Smooth muscle cell (in vitro differentiated cells): ENCODE measurements around the gene HIVEP3. TPM values are rescaled to one million over a fixed set of nuclear protein-coding genes. Genes with fewer than 3 reads are reported as not detected.
A peak's percentile ranks its signal among the peaks of the same experiment; 100 is the strongest.

Source experiments
- DNase-seq: peaks from one replicate; lab custom pipeline; 2025; ENCODE audit not compliant: unreplicated experiment; lab: John Stamatoyannopoulos, UW
- H2AFZ ChIP-seq: fragments of 200-600 bp; sonication (generic); 2 replicates; pipeline ENCODE4 v1.6.0; 2016; ENCODE audit warnings: antibody characterized with exemption, low read depth, mild to moderate bottlenecking
- H3F3A ChIP-seq: fragments of 200-600 bp; sonication (generic); 2 replicates; pipeline ENCODE4 v1.6.0; 2017; ENCODE audit warnings: antibody characterized with exemption, low read depth
- H3K27ac ChIP-seq: fragments of 200-600 bp; sonication (generic); 2 replicates; pipeline ENCODE4 v1.5.1; 2016; ENCODE audit warnings: low read depth, mild to moderate bottlenecking
- H3K27me3 ChIP-seq: fragments of 200-600 bp; sonication (generic); 2 replicates; pipeline ENCODE4 v1.6.1; 2016; ENCODE audit warnings: low read depth, mild to moderate bottlenecking
- H3K36me3 ChIP-seq: fragments of 200-600 bp; sonication (generic); 2 replicates; pipeline ENCODE4 v1.5.1; 2016; ENCODE audit warnings: low read depth
- H3K4me1 ChIP-seq: fragments of 200-600 bp; sonication (generic); 2 replicates; pipeline ENCODE4 v1.5.1; 2016; ENCODE audit warnings: low read depth
- H3K4me2 ChIP-seq: fragments of 200-600 bp; sonication (generic); 2 replicates; pipeline ENCODE4 v1.6.0; 2016; ENCODE audit warnings: mild to moderate bottlenecking
- H3K4me3 ChIP-seq: fragments of 200-600 bp; sonication (generic); 2 replicates; pipeline ENCODE4 v1.5.1; 2016; ENCODE audit warnings: mild to moderate bottlenecking
- H3K79me2 ChIP-seq: fragments of 200-600 bp; sonication (generic); 2 replicates; pipeline ENCODE4 v1.6.0; 2016; ENCODE audit warnings: low read depth, mild to moderate bottlenecking
- H3K9ac ChIP-seq: fragments of 200-600 bp; sonication (generic); 2 replicates; pipeline ENCODE4 v1.6.0; 2016; ENCODE audit warnings: low read depth
- H3K9me3 ChIP-seq: fragments of 200-600 bp; sonication (generic); replicated peaks from 2 replicates; pipeline ENCODE4 v1.5.1; 2016; ENCODE audit warnings: low read depth
- H4K20me1 ChIP-seq: fragments of 200-600 bp; sonication (generic); 2 replicates; pipeline ENCODE4 v1.6.0; 2016; ENCODE audit warnings: low read depth
- WGBS: methylation state at CpG from one replicate; pipeline ENCODE4 v1.1.7; 2016; ENCODE audit warnings: low lambda C conversion rate; 5-methylcytosine and 5-hydroxymethylcytosine counted together
- polyA plus RNA-seq: library from polyadenylated mRNA; unstranded; fragments of >200 nt; fragmentation: Nextera tagmentation; extraction: Ambion mirVana; gene quantifications from 2 replicates; pipeline ENCODE4 v1.2.1, GENCODE V29; 2016
- total RNA-seq: library from RNA; depleted of rRNA; stranded (reverse); fragments of >200 nt; gene quantifications from 2 replicates; pipeline ENCODE4 v1.2.3, GENCODE V29; 2014
- TF ChIP-seq, protein P1 (sequence below): fragments of 200-600 bp; sonication (generic); IDR thresholded peaks from 2 replicates; pipeline ENCODE4 v1.5.1; 2017; ENCODE audit warnings: borderline replicate concordance, mild to moderate bottlenecking, antibody characterized with exemption; ENCODE audit not compliant: insufficient read depth, poor library complexity, severe bottlenecking

Gene HIVEP3
- total and polyA plus RNA-seq, 2 experiments from 2014 or later = 2.1 to 6.4 TPM

DNA sequence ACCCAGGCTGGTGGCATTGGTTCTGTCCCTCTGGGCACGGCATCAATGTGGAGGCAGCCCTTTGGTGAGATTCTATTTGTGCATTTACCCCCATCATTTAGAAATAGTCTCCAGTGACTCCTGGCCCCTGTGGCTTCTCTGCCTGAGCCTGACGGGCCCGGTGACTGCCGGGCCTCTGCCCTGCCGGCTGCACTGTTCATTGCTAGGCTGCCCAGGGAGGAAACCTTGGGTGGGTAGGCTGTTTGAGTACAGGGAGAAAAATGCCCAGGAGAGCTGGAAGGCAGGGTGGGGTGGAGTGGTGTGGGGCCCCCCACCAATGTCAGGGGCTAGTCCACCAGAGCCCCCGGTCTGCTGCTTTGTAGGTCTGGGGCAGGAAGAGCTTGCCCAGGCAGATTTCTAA, 410.9 kb downstream of the HIVEP3 start:
- TF ChIP-seq, protein P1, sequence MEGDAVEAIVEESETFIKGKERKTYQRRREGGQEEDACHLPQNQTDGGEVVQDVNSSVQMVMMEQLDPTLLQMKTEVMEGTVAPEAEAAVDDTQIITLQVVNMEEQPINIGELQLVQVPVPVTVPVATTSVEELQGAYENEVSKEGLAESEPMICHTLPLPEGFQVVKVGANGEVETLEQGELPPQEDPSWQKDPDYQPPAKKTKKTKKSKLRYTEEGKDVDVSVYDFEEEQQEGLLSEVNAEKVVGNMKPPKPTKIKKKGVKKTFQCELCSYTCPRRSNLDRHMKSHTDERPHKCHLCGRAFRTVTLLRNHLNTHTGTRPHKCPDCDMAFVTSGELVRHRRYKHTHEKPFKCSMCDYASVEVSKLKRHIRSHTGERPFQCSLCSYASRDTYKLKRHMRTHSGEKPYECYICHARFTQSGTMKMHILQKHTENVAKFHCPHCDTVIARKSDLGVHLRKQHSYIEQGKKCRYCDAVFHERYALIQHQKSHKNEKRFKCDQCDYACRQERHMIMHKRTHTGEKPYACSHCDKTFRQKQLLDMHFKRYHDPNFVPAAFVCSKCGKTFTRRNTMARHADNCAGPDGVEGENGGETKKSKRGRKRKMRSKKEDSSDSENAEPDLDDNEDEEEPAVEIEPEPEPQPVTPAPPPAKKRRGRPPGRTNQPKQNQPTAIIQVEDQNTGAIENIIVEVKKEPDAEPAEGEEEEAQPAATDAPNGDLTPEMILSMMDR = no peak
- Histone ChIP-seq H3K36me3 (no peaks in the 10 kb centered on the region), H3K9me3 (no peaks in the 10 kb centered on the region), H3K79me2 (no peaks in the 10 kb centered on the region), H3F3A (peaks cover 10% of the 10 kb centered on the region), H4K20me1 (no peaks in the 10 kb centered on the region), H2AFZ (no peak overlapping the region), H3K4me3 (no peak overlapping the region), H3K27ac (no peak overlapping the region), H3K27me3 (no peaks in the 10 kb centered on the region), H3K9ac (no peak overlapping the region), H3K4me1 (no peaks in the 10 kb centered on the region), H3K4me2 (no peak overlapping the region)
- no peak for DNase-seq
- WGBS = 97% methylated on average over 6 of the region's 6 CpGs

DNA sequence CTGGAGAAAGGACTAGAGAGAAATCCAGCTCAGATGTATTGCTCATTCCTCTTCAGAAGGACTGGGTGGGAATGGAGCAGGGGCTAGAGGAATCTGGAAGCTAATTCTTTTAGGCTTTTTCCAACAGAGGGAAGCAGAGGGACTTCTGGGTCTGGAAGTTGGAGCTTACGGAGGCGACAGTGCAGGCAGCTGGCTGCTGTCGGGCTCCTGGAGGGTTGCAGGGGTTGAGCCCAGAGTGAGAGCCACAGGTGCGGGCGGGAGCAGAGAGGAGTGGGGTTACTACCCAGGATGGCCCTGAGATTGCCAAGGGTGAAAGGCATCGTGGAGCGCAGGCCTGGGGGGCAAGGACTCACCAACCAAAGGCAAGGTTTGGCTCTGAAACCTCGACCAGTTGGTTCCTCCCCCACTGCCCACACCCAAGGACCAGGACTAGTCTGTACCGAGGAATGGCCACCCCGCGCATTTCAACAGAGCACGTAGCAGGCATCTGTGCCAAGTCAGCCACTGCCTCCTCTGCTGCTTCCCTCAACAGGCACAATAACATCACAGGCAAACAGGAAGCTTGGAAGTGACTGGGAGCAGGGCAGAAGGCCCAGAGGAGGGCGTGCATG, 411.5 kb downstream of the HIVEP3 start:
- Histone ChIP-seq H3K36me3 (no peaks in the 10 kb centered on the region), H2AFZ (no peak overlapping the region), H3K9ac (no peak overlapping the region), H3K27ac (no peak overlapping the region), H3F3A (peaks cover 10% of the 10 kb centered on the region), H3K27me3 (no peaks in the 10 kb centered on the region), H4K20me1 (no peaks in the 10 kb centered on the region), H3K4me1 (no peaks in the 10 kb centered on the region), H3K4me2 (no peak overlapping the region), H3K79me2 (no peaks in the 10 kb centered on the region), H3K9me3 (no peaks in the 10 kb centered on the region), H3K4me3 (no peak overlapping the region)
- TF ChIP-seq, protein P1 = no peak
- no peak for DNase-seq
- WGBS = 92% methylated on average over 13 of the region's 13 CpGs

DNA sequence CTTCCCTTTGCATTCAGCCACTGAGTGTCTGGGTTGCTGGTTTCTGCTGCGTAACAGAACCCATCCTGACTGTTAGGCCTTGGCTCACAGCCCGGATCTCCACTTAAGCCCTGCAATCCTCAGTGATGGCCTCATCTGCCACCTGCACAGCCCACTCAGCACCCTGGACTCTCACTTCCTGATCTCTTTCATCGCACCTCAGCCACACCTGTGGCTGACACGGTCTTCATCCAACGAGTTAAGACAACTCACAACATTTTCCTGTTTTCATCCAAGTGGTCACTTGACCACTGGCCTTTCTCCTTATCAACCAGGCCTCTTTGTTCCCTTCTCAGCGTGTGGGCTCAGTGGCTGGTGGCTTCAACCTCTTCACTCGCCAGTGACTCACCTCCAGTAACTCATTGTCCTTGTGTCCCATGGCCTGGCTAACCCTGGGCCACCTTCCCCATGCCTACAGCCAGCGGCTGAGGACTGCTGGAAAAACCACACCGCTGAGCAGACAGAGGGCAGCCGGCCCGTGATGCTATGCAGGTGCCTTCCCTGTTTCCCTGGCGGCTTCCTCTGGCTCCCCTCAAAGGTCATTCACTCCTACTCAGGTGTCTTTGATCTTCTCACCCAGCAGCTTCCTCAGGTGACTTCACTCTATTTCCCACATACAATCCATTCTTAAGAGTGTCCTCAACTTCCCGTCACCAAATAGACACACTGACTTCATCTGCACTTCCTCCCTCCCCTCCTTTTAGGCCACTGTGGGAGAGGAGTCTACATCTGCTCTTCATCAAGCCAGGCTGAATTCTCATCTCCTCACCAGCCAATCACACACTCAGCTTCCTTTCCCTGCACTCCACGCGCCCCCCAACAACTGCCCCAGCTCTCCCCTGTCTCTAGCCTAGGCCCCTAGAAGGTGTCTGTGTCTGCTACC, 414.3 kb downstream of the HIVEP3 start:
- Histone ChIP-seq H3K9ac (no peak overlapping the region), H3K36me3 (no peaks in the 10 kb centered on the region), H3K4me2 (no peak overlapping the region), H3K27ac (peak overlapping the region; percentile 58), H3K4me3 (no peak overlapping the region), H3K27me3 (no peaks in the 10 kb centered on the region), H2AFZ (no peak overlapping the region), H3K4me1 (no peaks in the 10 kb centered on the region), H3F3A (peaks cover 10% of the 10 kb centered on the region), H3K9me3 (no peaks in the 10 kb centered on the region), H3K79me2 (no peaks in the 10 kb centered on the region), H4K20me1 (no peaks in the 10 kb centered on the region)
- WGBS = 64% methylated on average over 15 of the region's 15 CpGs
- DNase-seq = no peak
- TF ChIP-seq, protein P1 = no peak
